Activated naive CD8-positive, alpha-beta T cell treated with anti-CD3 and anti-CD28 coated beads, Interleukin-2, amount 10 ng/mL, durations not matched to agents 7 days and 5 days (primary cell): Measurements from ENCODE around the gene ACP4. TPM values are rescaled to one million over a fixed set of nuclear protein-coding genes. Genes with fewer than 3 reads are reported as not detected.

Source experiments
- ATAC-seq: fragments of 150-1000 bp; cut with Tn5 transposase; one replicate; pipeline ENCODE4 v1.10.0; 2021; ENCODE audit warnings: low read depth, moderate library complexity
- POLR2A ChIA-PET: fragments of 350-600 bp; sonication (Branson Sonifier 250); formaldehyde crosslinking; loops from one replicate; lab custom pipeline; 2021; ENCODE audit warnings: antibody characterized with exemption; lab: Charles Lee
- DNase-seq: peaks from one replicate; pipeline ENCODE4 v3.0.0; 2021
- H3K27ac Mint-ChIP-seq: one replicate; pipeline ENCODE4 v1.8.0; 2022; ENCODE audit warnings: mild to moderate bottlenecking, mixed read lengths
- H3K27me3 Mint-ChIP-seq: one replicate; pipeline ENCODE4 v1.8.0; 2022; ENCODE audit warnings: mild to moderate bottlenecking, moderate library complexity, mixed read lengths
- H3K36me3 Mint-ChIP-seq: one replicate; pipeline ENCODE4 v1.8.0; 2021; ENCODE audit warnings: mild to moderate bottlenecking, mixed read lengths
- H3K4me1 Mint-ChIP-seq: one replicate; pipeline ENCODE4 v1.8.0; 2021; ENCODE audit warnings: mixed read lengths
- H3K4me3 Mint-ChIP-seq: one replicate; pipeline ENCODE4 v1.8.0; 2022; ENCODE audit warnings: mild to moderate bottlenecking, moderate library complexity, mixed read lengths
- H3K9me3 Mint-ChIP-seq: one replicate; pipeline ENCODE4 v1.8.0; 2021; ENCODE audit warnings: mixed read lengths
- total RNA-seq, 2 experiments: library from RNA; stranded (reverse); gene quantifications; one replicate each; pipeline ENCODE4 v1.2.3, GENCODE V29; 2021

Gene ACP4
- total RNA-seq, 2 experiments from 2014 or later, result not detected

- Mint-ChIP-seq H3K36me3 (no peaks in the 10 kb centered on the region), H3K4me1 (peaks cover 18% of the 10 kb centered on the region), H3K4me3 (no peak overlapping the region), H3K27me3 (peaks cover 35% of the 10 kb centered on the region), H3K9me3 (no peaks in the 10 kb centered on the region), H3K27ac (no peak overlapping the region)
- ATAC-seq (no peak), DNase-seq (no peak)
- POLR2A ChIA-PET, result interaction anchor here (1.1 kb wide), 1 partner anchor 18 kb away, joined by 3 read pairs; no protein-coding TSS in a partner anchor
Measured at GRCh38 chr19:50822661-50823208, 32.5 kb downstream of the ACP4 start.

GRCh38 chr19:50823389-50824042 lies 33.3 kb downstream of the ACP4 start, which contains the start of gene KLK1:
KLK1 (minus strand) TSS chr19:50823787; CDS start chr19:50823748, 39 bp downstream.
- DNase-seq (no peak), ATAC-seq (no peak)
- Mint-ChIP-seq H3K4me1 (peaks cover 18% of the 10 kb centered on the region), H3K27ac (no peak within 1 kb of the TSS), H3K9me3 (no peaks in the 10 kb centered on the region), H3K36me3 (no peaks in the 10 kb centered on the region), H3K4me3 (no peak within 1 kb of the TSS), H3K27me3 (peaks cover 38% of the 10 kb centered on the region)
- POLR2A ChIA-PET, result interaction anchor here (1.1 kb wide), 1 partner anchor 19 kb away, joined by 3 read pairs; no protein-coding TSS in a partner anchor

GRCh38 chr19:50826492-50827240 lies 36.5 kb downstream of the ACP4 start:
- H3K9me3 Mint-ChIP-seq, result no peaks in the 10 kb centered on the region
- H3K4me3 Mint-ChIP-seq, result no peak overlapping the region
- no peak for ATAC-seq
- H3K27me3 Mint-ChIP-seq, result peaks cover 15% of the 10 kb centered on the region
- POLR2A ChIA-PET, result no interaction called here
- H3K27ac Mint-ChIP-seq, result no peak overlapping the region
- no peaks in the 10 kb centered on the region for H3K4me1 Mint-ChIP-seq
- no peak for DNase-seq
- H3K36me3 Mint-ChIP-seq, result no peaks in the 10 kb centered on the region

GRCh38 chr19:50827476-50827875 lies 37.3 kb downstream of the ACP4 start:
- H3K27me3 Mint-ChIP-seq, result peaks cover 16% of the 10 kb centered on the region
- ATAC-seq (no peak), DNase-seq (no peak)
- no peak overlapping the region for H3K27ac Mint-ChIP-seq
- no peaks in the 10 kb centered on the region for H3K9me3 Mint-ChIP-seq
- POLR2A ChIA-PET, result no interaction called here
- no peak overlapping the region for H3K4me3 Mint-ChIP-seq
- H3K4me1 Mint-ChIP-seq, result no peaks in the 10 kb centered on the region
- H3K36me3 Mint-ChIP-seq, result no peaks in the 10 kb centered on the region

- DNase-seq (no peak), ATAC-seq (no peak)
- Mint-ChIP-seq H3K9me3 (no peaks in the 10 kb centered on the region), H3K27ac (no peak overlapping the region), H3K36me3 (no peaks in the 10 kb centered on the region), H3K4me1 (no peaks in the 10 kb centered on the region), H3K4me3 (no peak overlapping the region), H3K27me3 (peaks cover 14% of the 10 kb centered on the region)
- POLR2A ChIA-PET, result no interaction called here
Measured at GRCh38 chr19:50829801-50830200, 39.6 kb downstream of the ACP4 start.

- no peak overlapping the region for H3K4me3 Mint-ChIP-seq
- peaks cover 18% of the 10 kb centered on the region for H3K27me3 Mint-ChIP-seq
- no peak overlapping the region for H3K27ac Mint-ChIP-seq
- ATAC-seq, result no peak
- H3K4me1 Mint-ChIP-seq, result peaks cover 3% of the 10 kb centered on the region
- no peak for DNase-seq
- no peaks in the 10 kb centered on the region for H3K36me3 Mint-ChIP-seq
- no peaks in the 10 kb centered on the region for H3K9me3 Mint-ChIP-seq
- POLR2A ChIA-PET, result no interaction called here
Measured at GRCh38 chr19:50830266-50831025, 40.2 kb downstream of the ACP4 start.

- no peak overlapping the region for H3K27ac Mint-ChIP-seq
- no peak overlapping the region for H3K4me3 Mint-ChIP-seq
- H3K9me3 Mint-ChIP-seq, result no peaks in the 10 kb centered on the region
- H3K27me3 Mint-ChIP-seq, result peaks cover 19% of the 10 kb centered on the region
- peaks cover 3% of the 10 kb centered on the region for H3K4me1 Mint-ChIP-seq
- ATAC-seq (no peak), DNase-seq (no peak)
- no peaks in the 10 kb centered on the region for H3K36me3 Mint-ChIP-seq
- POLR2A ChIA-PET, result no interaction called here
Measured at GRCh38 chr19:50831026-50831396, 40.8 kb downstream of the ACP4 start.

- ATAC-seq, result no peak
- H3K27me3 Mint-ChIP-seq, result peaks cover 31% of the 10 kb centered on the region
- no peak overlapping the region for H3K27ac Mint-ChIP-seq
- POLR2A ChIA-PET, result interaction anchor here (1.7 kb wide), 1 partner anchor 28 kb away, joined by 5 read pairs; no protein-coding TSS in a partner anchor
- H3K4me3 Mint-ChIP-seq, result no peak overlapping the region
- no peak for DNase-seq
- H3K36me3 Mint-ChIP-seq, result no peaks in the 10 kb centered on the region
- H3K4me1 Mint-ChIP-seq, result peaks cover 8% of the 10 kb centered on the region
- H3K9me3 Mint-ChIP-seq, result no peaks in the 10 kb centered on the region
Measured at GRCh38 chr19:50832666-50833065, 42.5 kb downstream of the ACP4 start.

GRCh38 chr19:50833117-50833801 lies 43.0 kb downstream of the ACP4 start, which contains the start of gene KLK15:
KLK15 (minus strand) TSS chr19:50833574; CDS start chr19:50831492, 2,082 bp downstream.
- ATAC-seq, result no peak
- Mint-ChIP-seq H3K36me3 (no peaks in the 10 kb centered on the region), H3K4me1 (peaks cover 10% of the 10 kb centered on the region), H3K9me3 (no peaks in the 10 kb centered on the region), H3K4me3 (no peak within 1 kb of the TSS), H3K27ac (no peak within 1 kb of the TSS), H3K27me3 (peaks cover 30% of the 10 kb centered on the region)
- POLR2A ChIA-PET, result interaction anchor here (1.7 kb wide), 1 partner anchor 29 kb away, joined by 5 read pairs; no protein-coding TSS in a partner anchor
- no peak for DNase-seq

- DNase-seq, result no peak
- Mint-ChIP-seq H3K4me1 (peaks cover 11% of the 10 kb centered on the region), H3K27me3 (peaks cover 32% of the 10 kb centered on the region), H3K4me3 (no peak overlapping the region), H3K36me3 (no peaks in the 10 kb centered on the region), H3K9me3 (no peaks in the 10 kb centered on the region), H3K27ac (no peak overlapping the region)
- no peak for ATAC-seq
- POLR2A ChIA-PET, result interaction anchor here (0.6 kb wide), 1 partner anchor 278 kb away, joined by 6 read pairs; no protein-coding TSS in a partner anchor
Measured at GRCh38 chr19:50833802-50834167, 43.6 kb downstream of the ACP4 start.

- no peak for DNase-seq
- peak overlapping the region; percentile 83 for H3K4me3 Mint-ChIP-seq
- H3K4me1 Mint-ChIP-seq, result peaks cover 11% of the 10 kb centered on the region
- peaks cover 32% of the 10 kb centered on the region for H3K27me3 Mint-ChIP-seq
- peak; percentile 5 for ATAC-seq
- H3K9me3 Mint-ChIP-seq, result no peaks in the 10 kb centered on the region
- no peak overlapping the region for H3K27ac Mint-ChIP-seq
- no peaks in the 10 kb centered on the region for H3K36me3 Mint-ChIP-seq
- POLR2A ChIA-PET, result interaction anchor here (1.1 kb wide), 1 partner anchor 30 kb away, joined by 3 read pairs; no protein-coding TSS in a partner anchor
Measured at GRCh38 chr19:50835103-50835784, 45.0 kb downstream of the ACP4 start.
